Measurements from ENCODE around the gene TXNIP.

TXNIP gene

DNA sequence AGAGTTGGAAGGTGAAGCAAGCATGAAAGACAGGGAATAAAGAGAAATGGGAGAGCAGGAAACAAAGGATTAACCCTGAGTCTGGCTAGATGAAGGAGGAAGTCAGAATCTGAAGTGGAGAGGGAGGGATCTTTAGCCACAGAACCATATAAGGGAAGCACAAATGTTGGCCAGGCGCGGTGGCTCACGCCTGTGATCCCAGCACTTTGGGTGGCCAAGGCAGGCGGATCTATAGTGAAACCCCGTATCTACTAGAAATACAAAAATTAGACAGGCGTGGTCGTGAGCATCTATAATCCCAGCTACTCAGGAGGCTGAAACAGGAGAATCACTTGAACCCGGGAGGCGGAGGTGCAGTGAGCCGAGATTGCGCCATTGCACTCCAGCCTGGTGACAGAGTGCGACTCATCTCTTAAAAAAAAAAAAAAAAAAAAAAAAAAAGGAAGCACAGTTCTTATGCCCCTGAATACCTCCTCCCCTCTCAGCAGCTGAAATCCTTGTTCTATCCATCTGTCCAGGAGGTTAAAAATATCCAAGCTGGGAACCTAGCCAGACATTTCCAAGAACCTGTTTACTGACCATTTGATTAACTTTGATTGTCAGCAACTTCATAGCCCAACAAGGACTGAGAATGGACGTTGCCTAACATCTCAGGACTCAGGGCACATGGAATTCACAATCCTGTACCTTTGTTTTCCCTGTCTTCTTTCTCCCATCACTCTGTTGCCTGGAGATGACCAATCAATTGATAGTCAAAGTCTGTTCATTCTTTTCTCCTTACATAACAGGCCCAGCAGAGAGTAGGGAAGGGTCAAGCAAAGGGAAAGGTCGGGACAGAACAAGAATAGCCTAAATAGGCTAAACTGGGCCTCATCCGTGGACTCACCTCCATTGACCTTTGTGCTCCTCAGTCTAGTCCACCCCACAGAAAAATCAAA lies 10.6 kb downstream of the TXNIP start:
- H3K4me2 ChIP-seq (ENCODE audit: low read length) = no peak overlapping the region
- H3K9me3 ChIP-seq (ENCODE audit: insufficient read depth, low read length) = no peaks in the 10 kb centered on the region
- no peak overlapping the region for H3K4me3 ChIP-seq (ENCODE audit: low read length)
- H2AFZ ChIP-seq (ENCODE audit: low read depth, low read length) = 0 out of 2 replicates have a peak overlapping the region, but pooled peaks have one; percentile 51
- no peaks in the 10 kb centered on the region for H3K36me3 ChIP-seq (replicated peaks; ENCODE audit: low read depth, low read length)
- peaks cover 40% of the 10 kb centered on the region for H3K4me1 ChIP-seq (ENCODE audit: low read length)
- H3K79me2 ChIP-seq (ENCODE audit: low read length) = no peaks in the 10 kb centered on the region
- H3K27ac ChIP-seq (ENCODE audit: low read length) = no peak overlapping the region
- 0 out of 2 replicates have a peak overlapping the region, but pooled peaks have one; percentile 1 for H3K9ac ChIP-seq (ENCODE audit: low read length)
- TF ChIP-seq, protein P1, sequence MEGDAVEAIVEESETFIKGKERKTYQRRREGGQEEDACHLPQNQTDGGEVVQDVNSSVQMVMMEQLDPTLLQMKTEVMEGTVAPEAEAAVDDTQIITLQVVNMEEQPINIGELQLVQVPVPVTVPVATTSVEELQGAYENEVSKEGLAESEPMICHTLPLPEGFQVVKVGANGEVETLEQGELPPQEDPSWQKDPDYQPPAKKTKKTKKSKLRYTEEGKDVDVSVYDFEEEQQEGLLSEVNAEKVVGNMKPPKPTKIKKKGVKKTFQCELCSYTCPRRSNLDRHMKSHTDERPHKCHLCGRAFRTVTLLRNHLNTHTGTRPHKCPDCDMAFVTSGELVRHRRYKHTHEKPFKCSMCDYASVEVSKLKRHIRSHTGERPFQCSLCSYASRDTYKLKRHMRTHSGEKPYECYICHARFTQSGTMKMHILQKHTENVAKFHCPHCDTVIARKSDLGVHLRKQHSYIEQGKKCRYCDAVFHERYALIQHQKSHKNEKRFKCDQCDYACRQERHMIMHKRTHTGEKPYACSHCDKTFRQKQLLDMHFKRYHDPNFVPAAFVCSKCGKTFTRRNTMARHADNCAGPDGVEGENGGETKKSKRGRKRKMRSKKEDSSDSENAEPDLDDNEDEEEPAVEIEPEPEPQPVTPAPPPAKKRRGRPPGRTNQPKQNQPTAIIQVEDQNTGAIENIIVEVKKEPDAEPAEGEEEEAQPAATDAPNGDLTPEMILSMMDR (IDR thresholded peaks at IDR 0.05; ENCODE audit: low read depth, low read length) = no peak
- no peak for TF ChIP-seq EZH2phosphoT487 (IDR thresholded peaks at IDR 0.05; ENCODE audit: low read depth)
- no peaks in the 10 kb centered on the region for H3K27me3 ChIP-seq (ENCODE audit: low read depth, low read length)
- H4K20me1 ChIP-seq (ENCODE audit: insufficient read depth, low read length) = no peaks in the 10 kb centered on the region

DNA sequence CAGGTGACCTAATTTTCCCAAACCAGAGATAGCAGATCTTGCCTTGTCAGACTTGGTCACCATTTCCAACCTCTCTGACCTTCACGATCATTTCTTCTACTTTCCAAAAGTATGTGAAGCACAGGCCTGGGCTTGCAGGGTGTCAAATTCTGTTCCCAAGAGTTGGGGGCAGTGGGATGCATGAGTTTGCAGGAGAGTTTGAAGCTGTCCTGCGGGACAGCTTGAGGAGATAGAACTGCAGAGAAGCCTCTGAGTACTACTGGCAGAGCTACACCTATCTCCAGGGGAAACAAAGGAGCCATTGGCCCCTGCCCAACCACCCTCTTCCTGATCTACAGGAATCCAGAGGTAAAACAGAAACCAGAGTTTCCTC lies 11.3 kb downstream of the TXNIP start:
- Histone ChIP-seq H3K27me3 (ENCODE audit: low read depth, low read length) (no peaks in the 10 kb centered on the region), H3K9me3 (ENCODE audit: insufficient read depth, low read length) (no peaks in the 10 kb centered on the region), H3K27ac (ENCODE audit: low read length) (no peak overlapping the region), H3K9ac (ENCODE audit: low read length) (0 out of 2 replicates have a peak overlapping the region, but pooled peaks have one; percentile 1), H2AFZ (ENCODE audit: low read depth, low read length) (peak overlapping the region; percentile 51; the same call in 1 of the 2 replicates), H3K4me3 (ENCODE audit: low read length) (no peak overlapping the region), H3K4me1 (ENCODE audit: low read length) (peaks cover 46% of the 10 kb centered on the region), H3K4me2 (ENCODE audit: low read length) (no peak overlapping the region), H4K20me1 (ENCODE audit: insufficient read depth, low read length) (no peaks in the 10 kb centered on the region), H3K79me2 (ENCODE audit: low read length) (no peaks in the 10 kb centered on the region), H3K36me3 (replicated peaks; ENCODE audit: low read depth, low read length) (no peaks in the 10 kb centered on the region)
- no peak for TF ChIP-seq EZH2phosphoT487 (IDR thresholded peaks at IDR 0.05; ENCODE audit: low read depth)
- TF ChIP-seq, protein P1 (IDR thresholded peaks at IDR 0.05; ENCODE audit: low read depth, low read length) = no peak

DNA sequence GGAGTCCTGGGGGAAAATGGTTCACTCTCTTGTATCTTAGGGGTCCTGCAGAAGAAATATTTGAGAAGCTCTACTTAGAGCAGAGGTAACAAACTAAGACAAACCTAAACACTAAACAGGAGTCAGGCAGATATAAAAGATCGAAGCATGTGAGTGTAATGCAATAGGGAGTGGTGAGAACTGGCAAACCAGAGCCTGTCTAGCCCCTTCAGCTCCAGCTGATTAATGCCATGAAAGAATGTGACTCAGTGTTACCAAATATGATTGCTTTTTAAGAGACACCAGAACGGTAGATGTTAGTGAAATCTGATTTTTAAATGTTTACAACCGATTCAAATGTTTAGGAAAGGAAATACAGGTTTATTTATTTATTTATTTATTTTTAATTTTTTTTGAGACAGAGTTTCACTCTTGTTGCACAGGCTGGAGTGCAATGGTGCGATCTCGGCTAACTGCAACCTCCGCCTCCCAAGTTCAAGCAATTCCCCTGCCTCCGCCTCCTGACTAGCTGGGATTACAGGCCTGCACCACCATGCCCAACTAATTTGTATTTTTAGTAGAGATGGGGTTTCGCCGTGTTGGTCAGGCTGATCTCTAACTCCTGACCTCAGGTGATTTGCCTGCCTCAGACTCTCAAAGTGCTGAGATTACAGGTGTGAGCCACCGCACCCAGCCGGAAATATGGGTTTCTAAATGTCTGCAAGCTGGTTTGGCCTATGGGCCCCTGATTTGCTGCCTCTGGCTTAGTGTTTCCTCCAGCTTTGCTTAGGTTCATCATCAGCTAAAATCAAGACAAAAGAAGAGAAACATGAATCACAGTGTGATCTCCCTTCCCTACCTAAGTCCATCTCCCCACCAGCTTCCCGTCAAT lies 12.2 kb downstream of the TXNIP start:
- no peaks in the 10 kb centered on the region for H3K36me3 ChIP-seq (replicated peaks; ENCODE audit: low read depth, low read length)
- no peak overlapping the region for H3K27ac ChIP-seq (ENCODE audit: low read length)
- peaks cover 56% of the 10 kb centered on the region for H3K4me1 ChIP-seq (ENCODE audit: low read length)
- no peak for TF ChIP-seq EZH2phosphoT487 (IDR thresholded peaks at IDR 0.05; ENCODE audit: low read depth)
- TF ChIP-seq, protein P1 (IDR thresholded peaks at IDR 0.05; ENCODE audit: low read depth, low read length) = no peak
- no peaks in the 10 kb centered on the region for H4K20me1 ChIP-seq (ENCODE audit: insufficient read depth, low read length)
- no peak overlapping the region for H3K4me3 ChIP-seq (ENCODE audit: low read length)
- 0 out of 2 replicates have a peak overlapping the region, but pooled peaks have one; percentile 38 for H2AFZ ChIP-seq (ENCODE audit: low read depth, low read length)
- H3K9me3 ChIP-seq (ENCODE audit: insufficient read depth, low read length) = no peaks in the 10 kb centered on the region
- no peaks in the 10 kb centered on the region for H3K27me3 ChIP-seq (ENCODE audit: low read depth, low read length)
- no peak overlapping the region for H3K9ac ChIP-seq (ENCODE audit: low read length)
- no peaks in the 10 kb centered on the region for H3K79me2 ChIP-seq (ENCODE audit: low read length)
- no peak overlapping the region for H3K4me2 ChIP-seq (ENCODE audit: low read length)

Data from OCI-LY3 (cell line).